Testis (tissue), 2 donors: ENCODE results near the gene GAK.

Experiments
- CTCF ChIP-seq, 3 experiments: fragments of 450-650 bp in 2 of 3; fragments of 200-600 bp in 1 of 3; sonication (generic) in 1 of 3; IDR thresholded peaks; one replicate each; pipeline ENCODE4 v1.5.1; 2016 to 2019; ENCODE audit warnings: antibody characterized with exemption in 3 of 3, mild to moderate bottlenecking in 2 of 3, moderate library complexity in 1 of 3
- POLR2A ChIP-seq: fragments of 450-650 bp; IDR thresholded peaks from one replicate; pipeline ENCODE4 v1.6.1; 2017; ENCODE audit warnings: antibody characterized with exemption, mild to moderate bottlenecking, moderate library complexity

GRCh38 chr4:865121-865465 lies 67.0 kb downstream of the GAK start:
- TF ChIP-seq CTCF (IDR thresholded peaks at IDR 0.05) (no peak), POLR2A (no peak)
